SK-N-DZ (cell line): ENCODE data around the gene CASZ1.
A peak's percentile ranks its signal among the peaks of the same experiment; 100 is the strongest.

Source experiments
- DNase-seq: peaks from one replicate; pipeline ENCODE4 v3.0.0-alpha.2; 2015; ENCODE audit warnings: low spot score

The CASZ1 gene

DNA sequence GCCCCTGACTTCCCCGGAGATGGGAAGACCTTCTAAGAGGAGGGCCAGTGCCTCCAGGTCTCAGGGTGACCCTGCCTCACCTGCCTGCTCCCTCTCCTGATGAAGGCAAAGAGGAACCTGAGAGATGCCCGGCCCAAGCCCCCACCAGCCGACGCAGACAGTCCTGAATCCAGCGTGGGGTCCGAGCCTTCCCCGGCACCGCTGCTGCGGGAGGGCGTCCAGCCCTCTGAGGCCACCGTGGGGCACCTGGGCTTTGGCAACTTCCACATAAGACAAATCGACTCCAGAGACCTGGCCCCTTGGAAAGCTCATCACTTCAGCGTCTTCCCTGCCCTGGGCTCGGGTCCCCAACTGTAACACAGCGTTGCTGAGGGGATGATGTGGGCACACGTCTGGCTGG lies 122.2 kb downstream of the CASZ1 start:
- DNase-seq = no peak

DNA sequence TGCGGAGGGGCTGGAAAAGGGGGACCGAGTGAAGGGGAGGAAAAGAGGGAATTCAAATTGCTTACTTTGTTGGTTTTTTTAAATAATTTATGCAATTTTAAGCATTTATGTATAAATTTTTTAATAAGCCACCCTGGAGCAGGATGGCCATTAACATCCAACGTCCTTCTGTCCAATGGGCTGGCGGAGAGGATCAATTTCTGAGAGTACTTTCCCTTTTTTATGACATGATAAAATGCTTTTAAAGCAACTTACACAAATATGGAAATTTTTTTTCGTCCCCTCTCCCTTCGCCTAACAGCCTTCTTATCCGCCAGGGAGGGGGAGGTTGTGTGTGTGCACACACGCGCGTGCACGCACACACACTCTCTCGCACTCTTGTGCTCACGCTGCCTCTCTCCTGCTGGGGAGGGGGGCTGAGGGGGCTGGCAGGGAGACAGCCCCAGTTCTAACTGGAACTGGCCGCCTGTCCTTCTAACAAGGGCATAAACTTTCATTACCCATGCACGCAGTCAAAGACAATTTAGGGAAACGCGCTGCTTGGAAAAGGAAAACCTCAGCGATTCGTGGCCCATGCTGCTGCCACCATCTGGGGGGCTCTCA lies 123.2 kb downstream of the CASZ1 start:
- DNase-seq = no peak

DNA sequence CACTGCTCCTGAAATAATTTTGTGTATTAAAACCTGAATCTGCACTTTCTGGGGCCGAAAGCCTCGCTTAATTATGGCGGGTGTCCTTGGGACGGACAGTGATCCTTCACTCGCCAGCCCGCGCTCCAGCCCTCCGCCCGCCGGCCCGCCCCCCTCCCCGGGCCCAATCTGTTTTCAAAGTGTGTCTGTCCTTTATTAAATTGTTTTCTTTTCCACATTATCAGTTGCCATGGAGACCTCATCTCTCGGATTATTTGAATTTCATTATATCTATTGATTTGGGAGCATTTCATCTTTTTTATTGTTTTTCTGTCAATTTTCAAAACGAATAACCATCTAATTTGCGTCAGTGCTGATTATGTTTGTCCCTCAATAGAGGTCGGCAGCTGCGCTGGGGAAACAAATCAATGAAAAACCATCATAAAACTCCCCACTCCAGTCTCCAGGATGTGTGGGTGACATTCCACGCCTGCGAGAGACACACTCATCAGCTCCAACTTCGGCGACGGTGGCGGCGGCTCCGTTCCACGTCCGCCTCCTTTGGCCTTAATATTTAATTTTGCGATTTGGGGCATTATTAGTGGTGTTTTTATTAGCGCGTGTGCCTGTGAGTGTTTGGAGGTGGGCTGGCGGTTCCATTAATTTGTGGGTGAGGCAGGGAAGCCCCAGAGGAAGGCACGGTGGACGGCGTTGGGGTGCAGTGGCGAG lies 123.9 kb downstream of the CASZ1 start:
- no peak for DNase-seq

DNA sequence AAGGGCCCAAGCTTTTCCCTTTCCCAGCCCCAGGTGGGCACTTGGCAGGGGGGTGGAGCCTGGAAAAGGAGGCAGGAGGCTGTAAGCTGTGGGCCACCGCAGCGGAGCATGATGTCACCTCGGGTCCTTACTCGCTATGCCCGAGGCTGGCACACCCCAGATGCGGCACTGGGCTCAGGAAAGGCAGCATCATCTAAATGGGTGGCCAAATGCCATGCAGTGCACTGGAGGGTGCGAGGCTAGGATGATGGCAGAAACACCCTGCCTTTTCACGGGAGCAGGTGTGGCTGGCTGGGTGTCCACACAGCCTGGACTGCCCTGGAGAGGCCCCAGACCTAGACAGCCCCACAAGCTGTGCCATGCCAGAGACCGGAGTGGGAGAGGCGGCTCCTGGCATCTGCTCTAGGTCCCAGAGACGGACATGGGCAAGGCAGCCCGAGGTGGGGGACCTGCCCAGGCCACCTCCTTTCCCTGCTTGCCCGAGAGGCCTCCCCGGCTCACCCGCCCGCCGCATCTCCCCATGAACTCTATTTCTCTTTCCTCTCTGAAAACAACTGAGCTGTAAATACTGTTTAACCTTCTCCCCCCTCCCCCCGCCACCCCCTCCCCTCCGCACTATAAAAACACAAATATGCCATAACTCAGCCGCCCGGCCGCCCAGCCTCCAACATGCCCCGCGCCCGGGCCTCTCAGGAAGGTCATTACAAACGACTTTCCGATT lies 124.7 kb downstream of the CASZ1 start:
- no peak for DNase-seq

DNA sequence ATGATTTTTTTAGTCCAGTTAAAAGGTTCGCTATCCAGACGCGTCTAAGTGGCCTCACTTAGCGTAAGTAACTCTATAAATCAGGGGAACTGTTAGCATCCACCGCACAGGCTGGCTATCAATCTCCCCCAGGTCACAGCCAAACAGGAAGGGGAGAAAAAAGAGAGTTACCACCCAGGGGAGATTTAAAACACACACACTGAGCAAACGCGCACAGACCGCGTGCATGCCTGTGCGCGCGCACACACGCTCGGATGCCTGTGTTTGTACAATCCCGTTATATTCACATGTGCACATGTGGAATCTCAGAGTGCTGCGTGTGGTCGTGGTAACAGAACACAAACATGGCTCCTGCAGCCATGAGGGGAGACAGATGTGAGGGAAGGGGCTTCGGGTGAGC lies 125.4 kb downstream of the CASZ1 start:
- no peak for DNase-seq

DNA sequence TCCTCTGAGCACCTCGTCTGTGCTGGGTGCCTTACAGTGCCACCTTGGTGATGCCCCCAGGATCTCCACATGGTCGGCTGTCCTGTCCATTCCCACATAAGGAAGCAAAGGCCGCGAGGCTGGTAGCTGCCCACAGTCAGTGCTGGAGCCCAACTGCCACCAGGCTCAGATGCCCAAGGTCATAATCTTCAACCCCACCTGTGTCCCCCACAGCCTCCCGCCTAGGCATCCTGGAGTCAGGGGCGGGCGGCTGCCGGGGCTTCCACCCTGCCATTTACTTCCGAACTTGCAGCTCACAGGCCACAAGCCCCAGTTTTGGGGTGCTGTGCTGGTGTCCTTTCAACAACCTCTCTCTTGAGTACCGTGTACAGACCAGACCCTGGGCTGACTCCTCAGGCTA lies 126.3 kb downstream of the CASZ1 start:
- no peak for DNase-seq

DNA sequence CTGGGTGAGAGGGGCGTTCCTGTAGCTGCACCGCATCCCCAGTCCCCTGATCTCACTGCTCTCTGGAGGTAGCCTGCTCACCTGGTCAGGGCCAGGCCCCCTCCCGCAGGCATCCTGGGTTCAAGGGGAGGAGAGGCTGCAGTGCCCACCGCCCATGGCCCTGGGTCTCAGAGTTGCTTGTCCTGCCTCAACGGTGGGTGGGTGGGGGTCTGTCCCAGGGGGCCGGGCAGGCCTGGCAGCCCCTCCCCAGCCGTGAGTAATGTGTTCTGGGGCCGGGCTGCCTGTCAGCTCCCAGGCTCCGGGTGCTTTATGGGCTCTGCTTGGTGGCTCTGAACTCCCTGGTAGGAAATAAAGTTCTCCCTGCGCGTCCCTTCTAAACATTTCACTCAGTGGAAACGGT lies 126.9 kb downstream of the CASZ1 start:
- no peak for DNase-seq

DNA sequence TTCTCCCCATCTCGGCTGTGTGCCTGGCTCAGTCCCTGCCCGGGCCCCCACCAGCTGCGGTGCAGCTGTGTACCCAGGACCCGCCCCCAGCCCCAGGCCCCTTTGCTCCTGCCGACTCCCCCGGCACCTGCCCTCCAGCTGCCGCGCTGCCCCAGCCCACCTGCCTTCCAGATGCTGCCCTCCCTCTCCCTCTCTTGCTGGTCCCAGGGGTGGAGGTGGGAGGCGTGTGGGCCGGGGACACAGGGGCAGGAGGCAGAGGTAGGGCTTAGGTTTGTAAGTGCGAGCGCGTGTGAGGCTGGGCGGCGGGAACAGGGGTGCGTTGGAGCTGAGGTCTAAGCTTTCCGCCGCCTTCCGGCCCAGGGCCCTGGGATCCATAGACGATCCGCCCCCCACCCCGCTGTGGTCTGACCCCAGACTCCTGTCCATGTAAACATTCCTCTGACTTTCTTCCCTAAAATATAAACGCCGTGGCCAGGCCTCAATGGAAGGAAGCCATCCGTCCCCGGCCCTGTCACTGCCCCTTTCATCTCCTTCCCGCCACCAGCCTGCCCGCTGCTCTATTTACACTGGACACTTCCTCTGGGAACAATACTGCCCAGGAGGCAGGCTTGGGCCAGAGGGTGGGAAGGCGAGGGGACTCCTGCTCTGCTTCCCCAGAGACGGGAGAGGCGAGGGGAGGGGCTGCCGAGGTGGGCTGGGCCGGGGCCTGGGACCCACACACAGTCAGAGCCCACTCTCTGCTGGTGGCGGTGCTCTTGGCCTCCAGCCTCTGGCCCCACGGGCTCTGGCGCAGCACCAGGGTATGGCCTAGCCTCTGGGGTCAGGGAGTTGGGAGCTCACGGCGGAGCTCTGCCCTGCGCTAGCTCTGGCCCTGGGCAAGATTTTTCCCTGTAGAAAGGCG lies 128.3 kb downstream of the CASZ1 start:
- DNase-seq = no peak

DNA sequence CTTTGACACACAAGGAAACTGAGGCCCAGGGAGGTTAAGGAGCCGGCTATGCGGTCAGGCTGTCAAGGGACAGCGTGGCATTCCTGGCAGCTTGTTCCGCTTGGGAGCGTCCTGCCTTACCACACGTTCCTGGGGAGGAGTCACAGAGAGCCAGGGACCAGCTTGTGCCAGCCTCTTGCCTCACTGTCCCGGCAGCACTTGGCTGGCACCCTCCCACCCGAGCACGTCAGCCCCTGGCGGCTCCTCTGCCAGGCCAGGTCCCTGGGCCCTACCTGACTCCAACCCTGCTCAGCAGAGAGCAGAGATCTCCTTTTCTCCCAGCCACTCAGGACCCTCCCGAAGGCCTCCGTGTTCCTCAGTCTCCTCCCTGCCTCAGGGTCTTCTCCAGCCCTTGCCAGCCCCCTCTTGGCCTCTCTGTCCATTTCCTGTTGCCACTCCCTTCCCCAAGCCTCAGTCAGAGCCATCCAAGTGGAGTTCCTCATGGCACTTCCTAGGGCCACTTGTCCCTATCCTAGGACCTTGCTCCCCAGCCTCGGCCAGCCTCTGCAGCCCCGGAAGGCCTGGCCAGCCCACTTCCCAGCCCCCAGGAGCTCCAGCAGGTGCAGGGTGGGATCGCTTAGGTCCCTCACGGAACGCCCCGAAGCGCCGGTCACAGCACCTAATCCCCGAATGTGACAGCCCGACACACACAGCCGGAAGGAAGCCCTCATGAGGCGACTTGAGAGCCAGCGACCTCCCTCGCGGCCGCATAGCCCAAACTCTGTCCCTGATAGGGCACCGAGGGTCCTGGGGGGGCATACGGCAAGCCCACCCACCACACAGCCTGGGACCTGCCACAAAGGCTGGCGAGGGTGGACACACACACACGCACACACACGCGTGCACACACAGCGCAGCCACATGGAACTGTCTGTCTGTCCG lies 130.3 kb downstream of the CASZ1 start:
- DNase-seq = no peak

DNA sequence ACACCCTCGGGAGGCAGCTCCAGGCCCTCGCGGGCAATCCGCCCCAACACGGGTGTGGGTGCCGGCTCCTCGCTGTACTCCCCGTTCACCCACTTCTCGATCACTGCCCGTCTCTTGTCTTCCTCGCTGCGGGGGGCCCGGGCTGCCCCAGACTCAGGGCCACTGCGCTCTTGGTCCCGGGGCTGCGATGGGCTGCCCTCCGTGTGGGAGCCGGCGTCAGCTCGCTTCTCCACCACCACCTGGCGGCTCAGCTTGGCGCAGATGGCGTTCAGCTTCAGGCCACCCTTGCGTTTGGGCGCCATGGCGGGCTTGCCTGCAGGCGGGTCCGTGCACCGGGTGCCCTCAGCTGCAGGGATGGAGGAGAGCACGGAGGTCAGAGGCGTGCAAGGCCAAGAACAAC lies 131.2 kb downstream of the CASZ1 start:
- no peak for DNase-seq

DNA sequence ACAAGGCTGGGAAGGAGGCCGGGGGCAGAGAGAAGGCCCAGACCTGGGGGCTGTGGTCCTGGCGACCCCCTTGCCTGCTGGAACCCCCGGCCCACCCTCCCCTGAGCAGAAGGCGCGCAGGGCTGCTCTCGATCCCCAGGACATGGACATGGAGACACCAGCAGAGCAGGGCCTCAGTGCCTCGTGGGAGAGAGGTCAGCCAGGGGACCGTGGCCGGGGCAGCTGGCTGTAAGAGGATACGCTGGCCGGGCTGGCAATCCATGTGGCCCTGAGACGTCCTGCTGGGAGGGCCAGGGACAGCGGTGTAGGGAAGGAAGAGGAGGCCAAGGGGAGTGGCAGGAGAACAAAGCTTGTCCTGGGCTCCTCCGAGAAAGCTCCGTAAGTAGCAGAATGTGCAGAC lies 132.2 kb downstream of the CASZ1 start:
- no peak for DNase-seq

DNA sequence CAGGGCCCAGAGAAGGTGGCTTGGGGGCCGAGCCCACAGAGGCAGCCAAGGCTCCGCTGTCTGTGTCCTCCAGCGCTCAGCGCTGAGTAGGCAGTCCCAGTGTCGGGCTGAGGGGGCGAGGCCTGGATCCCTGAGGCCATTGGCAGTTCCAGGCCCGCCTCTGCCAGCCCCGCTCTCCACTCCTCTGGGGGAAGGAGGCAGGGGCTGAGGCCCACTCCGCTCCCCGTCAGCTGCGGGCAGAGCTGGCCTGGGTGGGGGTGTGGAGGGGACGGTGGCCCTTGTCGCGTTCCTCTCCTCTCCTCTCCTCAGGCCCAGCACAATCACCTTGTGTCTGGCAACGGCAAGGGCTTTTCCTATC lies 132.8 kb downstream of the CASZ1 start:
- DNase-seq = peak; percentile 78

DNA sequence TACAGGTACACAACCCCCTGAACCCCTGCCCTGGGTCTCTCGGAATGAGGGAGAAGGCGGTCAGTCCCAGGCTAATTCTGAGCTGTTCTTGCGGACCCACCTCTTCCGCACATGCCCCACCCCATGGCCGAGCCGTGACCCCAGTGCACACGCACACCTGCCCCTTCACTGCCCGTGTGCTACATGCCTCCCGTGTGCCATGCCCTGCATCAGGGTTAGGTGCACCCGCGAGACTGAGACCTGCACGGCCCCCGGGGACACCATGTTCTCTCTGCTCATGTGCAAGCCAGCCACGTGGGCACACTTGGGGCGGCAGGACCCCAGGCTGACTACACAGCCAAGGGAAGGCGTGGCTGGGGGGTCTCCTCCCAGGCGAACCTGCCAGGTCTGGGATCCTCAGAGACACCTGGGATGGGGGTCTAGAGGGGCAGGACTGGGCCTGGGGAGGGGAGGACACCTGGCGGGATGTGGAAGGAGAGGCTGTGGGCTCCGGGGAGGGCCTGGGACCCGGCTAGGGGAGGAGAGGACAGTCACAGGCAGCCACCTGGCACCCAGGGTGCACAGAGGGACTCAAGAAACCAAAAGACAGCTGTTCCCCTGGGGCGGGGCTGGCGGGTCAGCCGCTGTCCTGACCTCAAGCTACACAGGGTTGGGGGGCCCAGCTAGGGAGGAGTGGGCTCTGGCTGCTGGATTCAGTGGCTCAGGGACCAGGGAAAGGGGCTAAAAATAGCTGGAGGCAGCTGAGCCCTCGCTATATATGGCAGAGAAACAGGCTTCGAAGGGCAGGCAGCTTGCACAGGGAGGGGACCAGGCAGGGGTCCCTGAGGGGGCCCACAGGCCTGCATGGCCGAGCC lies 133.4 kb downstream of the CASZ1 start:
- no peak for DNase-seq

DNA sequence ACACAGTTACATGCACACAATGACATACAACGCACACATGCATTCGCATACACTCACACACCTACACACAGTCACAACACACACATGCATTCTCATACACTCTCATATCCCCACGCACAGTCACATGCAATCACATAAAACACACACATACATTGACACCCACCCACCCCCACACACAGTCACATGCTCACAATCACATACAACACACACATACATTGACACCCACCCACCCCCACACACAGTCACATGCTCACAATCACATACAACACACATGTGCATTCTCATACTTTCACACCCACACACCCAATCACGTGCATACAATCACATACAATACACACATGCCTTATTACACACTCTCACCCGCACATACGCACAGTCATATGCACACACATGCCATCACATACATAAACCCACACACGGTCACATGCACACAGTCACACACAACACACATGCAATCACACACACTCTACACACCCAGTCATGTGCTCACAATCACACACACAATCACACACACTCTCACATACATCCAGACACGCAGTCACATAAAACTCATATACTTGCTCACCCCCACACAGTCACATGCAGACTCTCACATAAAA lies 134.3 kb downstream of the CASZ1 start:
- DNase-seq = no peak

DNA sequence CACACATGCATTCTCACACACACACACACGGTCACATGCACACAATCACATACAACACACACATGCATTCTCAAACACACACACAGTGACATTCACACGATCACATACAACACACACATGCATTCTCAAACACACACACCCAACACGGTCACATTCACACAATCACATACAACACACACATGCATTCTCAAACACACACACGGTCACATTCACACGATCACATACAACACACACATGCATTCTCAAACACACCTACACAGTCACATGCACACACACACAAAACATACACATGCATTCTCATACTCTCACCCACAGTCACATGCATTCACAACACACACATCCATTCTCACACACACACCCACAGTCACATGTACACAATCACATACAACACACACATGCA lies 135.0 kb downstream of the CASZ1 start:
- no peak for DNase-seq

DNA sequence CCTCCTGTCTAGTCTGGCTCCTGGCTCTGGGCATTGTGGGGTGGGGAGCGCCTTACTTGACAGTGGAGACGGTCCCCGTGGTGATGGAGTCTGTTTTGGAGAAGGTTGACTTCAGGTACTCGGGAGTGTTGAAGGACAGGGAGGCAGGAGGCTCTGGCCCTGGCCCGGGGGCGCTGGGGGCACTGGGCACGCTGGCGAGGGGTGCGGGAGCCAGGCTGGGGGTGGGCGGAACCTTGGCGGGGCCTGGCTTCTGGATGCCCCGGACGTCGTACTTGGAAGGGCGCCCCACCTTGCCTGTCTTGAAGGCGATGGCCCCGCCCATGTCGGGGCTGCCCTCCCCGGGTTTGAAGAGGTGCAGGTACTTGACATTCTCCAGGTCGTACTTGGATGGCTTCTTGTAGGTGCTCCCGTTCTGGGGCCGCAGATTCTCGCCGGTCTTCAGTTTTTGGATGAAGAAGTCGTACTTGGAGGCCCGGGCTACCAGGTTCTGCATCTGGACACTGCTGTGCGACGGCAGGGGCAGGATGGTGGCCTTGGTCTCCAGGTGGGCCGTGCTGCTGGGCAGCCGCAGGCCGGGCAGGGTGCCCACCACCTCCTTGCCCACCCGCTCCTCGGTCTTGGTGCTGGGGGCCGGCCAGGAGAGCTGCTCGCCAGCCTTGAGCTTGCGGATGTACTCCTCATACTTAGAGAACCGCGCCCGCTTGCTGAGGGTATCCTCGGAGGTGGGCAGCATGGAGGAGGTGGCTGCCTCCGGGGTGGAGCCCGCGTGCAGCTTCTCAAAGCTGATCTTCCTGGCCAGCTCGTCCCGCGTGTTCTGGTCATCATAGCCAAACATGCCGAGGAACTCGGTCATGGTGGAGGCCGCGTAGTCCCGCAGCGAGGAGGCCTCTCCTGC lies 136.6 kb downstream of the CASZ1 start:
- no peak for DNase-seq

DNA sequence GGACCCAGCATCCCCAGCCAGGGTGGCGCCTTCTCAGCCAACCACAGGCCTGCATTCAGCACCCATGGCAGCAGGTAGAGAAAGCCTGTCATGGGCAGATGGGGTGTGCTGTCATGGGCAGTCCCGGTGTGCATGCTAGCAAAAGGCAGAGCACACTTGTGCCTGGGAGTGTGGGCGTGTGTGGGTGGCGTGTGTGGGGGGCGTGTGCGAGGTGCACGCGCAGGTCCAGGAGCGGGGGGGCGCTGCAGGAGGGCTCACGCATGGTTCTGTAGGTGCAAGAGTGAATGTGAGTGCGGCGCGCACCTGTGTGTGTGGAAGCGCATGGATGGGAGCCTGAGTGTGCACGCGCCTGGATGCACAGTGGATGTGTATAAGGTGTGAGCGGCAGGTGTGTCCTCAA lies 137.2 kb downstream of the CASZ1 start:
- DNase-seq = no peak

DNA sequence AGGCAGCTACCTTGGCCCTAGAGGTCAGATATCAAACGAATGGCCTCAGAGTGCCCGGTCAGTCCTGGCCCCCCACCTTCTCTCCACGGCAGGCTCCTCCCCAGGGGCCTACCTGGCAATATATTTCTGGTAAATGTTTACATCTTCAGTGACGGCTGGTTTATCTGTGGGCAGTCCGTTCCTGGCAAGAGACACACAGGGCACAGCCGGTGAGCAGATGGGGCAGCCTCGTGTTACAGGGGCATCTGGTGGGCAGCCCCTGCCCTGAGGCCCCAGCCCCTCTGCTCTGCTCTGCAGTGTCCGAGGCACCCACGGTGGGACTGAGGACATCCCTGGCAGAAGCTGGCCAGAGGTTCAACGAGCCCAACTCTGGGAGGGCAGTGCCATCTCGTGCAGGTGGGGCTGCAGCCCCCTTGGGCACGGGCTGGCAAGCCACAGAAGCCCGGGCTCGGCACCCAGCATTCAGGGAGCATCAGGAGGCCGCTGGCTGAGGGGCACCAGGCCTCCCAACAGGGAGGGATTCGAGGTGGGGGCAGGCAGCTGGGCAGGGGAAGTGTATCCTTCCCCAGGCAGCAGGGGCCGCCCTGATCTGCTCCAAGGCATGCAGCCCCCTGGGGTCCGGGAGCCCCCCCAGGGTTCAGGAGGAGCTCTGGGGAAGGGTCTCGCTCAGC lies 137.9 kb downstream of the CASZ1 start:
- no peak for DNase-seq
